Body of pancreas (tissue), 4 donors: Measurements from ENCODE around the gene MAN2A2. TPM values are rescaled to one million over a fixed set of nuclear protein-coding genes. Genes with fewer than 3 reads are reported as not detected.
"Not testable (repeated sequence)": the region's sequence is repeated elsewhere in the genome, so short reads cannot be mapped to it uniquely, and the experiment has no call there.

Experiments used
- ATAC-seq: fragments of 150-250 bp; one replicate; pipeline ENCODE4 v1.9.1; 2016
- DNase-seq, 4 donors: peaks; one replicate each; pipeline ENCODE4 v3.0.0-alpha.2; 2019
- H3K27ac ChIP-seq, 4 donors: fragments of 200-600 bp; sonication (generic); 1 replicate in 3 of 4; 2 replicates in 1 of 4; pipeline versions ENCODE4 v1.5.1 to v1.6.1; 2016 to 2019; ENCODE audit warnings: mild to moderate bottlenecking in 1 of 4, mixed read lengths in 1 of 4, moderate library complexity in 1 of 4
- H3K27me3 ChIP-seq, 2 donors: fragments of 200-600 bp; sonication (generic); one replicate each; pipeline ENCODE4 v1.6.0; 2016; ENCODE audit warnings: mild to moderate bottlenecking in 1 of 2
- H3K36me3 ChIP-seq, 2 donors: fragments of 200-600 bp; sonication (generic); replicated peaks in 1 of 2; 2 replicates each; pipeline ENCODE4 v1.5.1; 2016; ENCODE audit warnings: low read depth in 2 of 2; ENCODE audit not compliant: insufficient read depth in 1 of 2
- H3K4me1 ChIP-seq: fragments of 200-600 bp; sonication (generic); one replicate; pipeline ENCODE4 v1.6.0; 2016
- H3K4me3 ChIP-seq, 2 donors: fragments of 200-600 bp; sonication (generic); 1 replicate in 1 of 2; 2 replicates in 1 of 2; pipeline ENCODE4 v1.5.1; 2016 to 2019
- H3K9me3 ChIP-seq, 3 donors: fragments of 200-600 bp; sonication (generic); 1 replicate in 2 of 3; 2 replicates in 1 of 3; pipeline ENCODE4 v1.5.1; 2016
- CTCF ChIP-seq, 7 experiments: fragments of 450-650 bp in 4 of 7; fragments of 200-600 bp in 3 of 7; sonication (generic) in 3 of 7; IDR thresholded peaks; one replicate each; pipeline ENCODE4 v1.5.1; 2016 to 2019; ENCODE audit warnings: antibody characterized with exemption in 7 of 7
- POLR2A ChIP-seq, 3 donors: fragments of 450-650 bp; IDR thresholded peaks; one replicate each; pipeline ENCODE4 v1.6.1; 2016; ENCODE audit warnings: antibody characterized with exemption in 3 of 3, mild to moderate bottlenecking in 2 of 3
- WGBS, 2 donors: methylation state at CpG; one replicate each; pipeline ENCODE4 v1.1.5; 2017; 5-methylcytosine and 5-hydroxymethylcytosine counted together
- intact Hi-C: fragments of 100-400 bp; cut with DNase I; formaldehyde crosslinking; loops from one replicate; pipeline ENCODE4 v1.15.1; 2023
- total RNA-seq, 2 donors: library from RNA; depleted of rRNA; stranded (reverse); fragments of >200 nt; gene quantifications; one replicate each; pipeline ENCODE4 v1.1.0, GENCODE V29; 2016

MAN2A2 gene
- total RNA-seq, 2 donors from 2014 or later, result 78.9 to 138 TPM

GRCh38 chr15:90917569-90917968, 14.5 kb downstream of the MAN2A2 start:
- intact Hi-C loops, result no loop called here
- no peaks in the 10 kb centered on the region for H3K9me3 ChIP-seq
- no peak overlapping the region for H3K4me3 ChIP-seq
- TF ChIP-seq CTCF (IDR thresholded peaks at IDR 0.05) (no peak), POLR2A (IDR thresholded peaks at IDR 0.05) (no peak)
- DNase-seq, result no peak
- no peaks in the 10 kb centered on the region for H3K4me1 ChIP-seq
- H3K27me3 ChIP-seq, result no peaks in the 10 kb centered on the region
- peaks cover 23 to 62% of the 10 kb centered on the region in 2 donors for H3K36me3 ChIP-seq
- 90 to 95% methylated on average over 12 of the region's 12 CpGs for WGBS, 2 donors
- ATAC-seq, result no peak
- no peak overlapping the region for H3K27ac ChIP-seq

GRCh38 chr15:90918034-90918788, 15.1 kb downstream of the MAN2A2 start:
- 91 to 94% methylated on average over 23 of the region's 23 CpGs for WGBS, 2 donors
- DNase-seq (no peak), ATAC-seq (no peak)
- H3K27ac ChIP-seq, result no peak overlapping the region
- no peaks in the 10 kb centered on the region for H3K9me3 ChIP-seq
- H3K4me3 ChIP-seq, result no peak overlapping the region
- no peaks in the 10 kb centered on the region for H3K27me3 ChIP-seq
- H3K36me3 ChIP-seq, result peaks cover 18 to 56% of the 10 kb centered on the region in 2 donors
- H3K4me1 ChIP-seq, result no peaks in the 10 kb centered on the region
- TF ChIP-seq POLR2A (IDR thresholded peaks at IDR 0.05) (no peak), CTCF (IDR thresholded peaks at IDR 0.05) (no peak)
- intact Hi-C loops, result no loop called here

- Histone ChIP-seq H3K4me1 (no peaks in the 10 kb centered on the region), H3K36me3 (peaks cover 18 to 50% of the 10 kb centered on the region in 2 donors), H3K27me3 (no peaks in the 10 kb centered on the region), H3K9me3 (no peaks in the 10 kb centered on the region), H3K4me3 (no peak overlapping the region), H3K27ac (no peak overlapping the region)
- intact Hi-C loops, result no loop called here
- ATAC-seq (no peak), DNase-seq (no peak)
- 77 to 89% methylated on average over 6 of the region's 6 CpGs for WGBS, 2 donors
- no peak for TF ChIP-seq CTCF (IDR thresholded peaks at IDR 0.05)
- no peak for TF ChIP-seq POLR2A (IDR thresholded peaks at IDR 0.05)
Measured at GRCh38 chr15:90918835-90919234, 15.7 kb downstream of the MAN2A2 start.

GRCh38 chr15:90921887-90922286, 18.8 kb downstream of the MAN2A2 start:
- no peaks in the 10 kb centered on the region for H3K9me3 ChIP-seq
- intact Hi-C loops, result no loop called here
- no peak overlapping the region for H3K27ac ChIP-seq
- peaks cover 9 to 39% of the 10 kb centered on the region in 2 donors for H3K36me3 ChIP-seq
- no peaks in the 10 kb centered on the region for H3K4me1 ChIP-seq
- no peak for DNase-seq
- no peak for TF ChIP-seq POLR2A (IDR thresholded peaks at IDR 0.05)
- TF ChIP-seq CTCF (IDR thresholded peaks at IDR 0.05), result no peak
- no peak for ATAC-seq
- no peak overlapping the region for H3K4me3 ChIP-seq
- no peaks in the 10 kb centered on the region for H3K27me3 ChIP-seq
- 32 to 34% methylated on average over 4 of the region's 4 CpGs for WGBS, 2 donors

- 90 to 91% methylated on average over 7 of the region's 7 CpGs for WGBS, 2 donors
- H3K9me3 ChIP-seq, DNase-seq, H3K27me3 ChIP-seq, H3K27ac ChIP-seq, H3K4me3 ChIP-seq, intact Hi-C loops, H3K4me1 ChIP-seq, ATAC-seq: not testable (repeated sequence)
- peaks cover 9 to 31% of the 10 kb centered on the region in 2 donors for H3K36me3 ChIP-seq
Measured at GRCh38 chr15:90922712-90923322, 19.7 kb downstream of the MAN2A2 start.
